Measurements from ENCODE around the gene SLIT3.

Gene SLIT3

GRCh38 chr5:168948746-168949145 is 352.2 kb downstream of the SLIT3 start:
- Histone ChIP-seq H3K4me2 (ENCODE audit: low read length) (no peak overlapping the region), H4K20me1 (ENCODE audit: control insufficient read depth, insufficient read depth, low read depth, low read length) (no peaks in the 10 kb centered on the region), H3K27ac (ENCODE audit: low read depth, low read length) (no peak overlapping the region), H3F3A (ENCODE audit: control insufficient read depth, insufficient read depth) (no peaks in the 10 kb centered on the region), H3K9me3 (ENCODE audit: control insufficient read depth, insufficient read depth, low read length) (no peaks in the 10 kb centered on the region), H3K4me3 (ENCODE audit: low read length) (no peak overlapping the region), H3K27me3 (ENCODE audit: control insufficient read depth, low read length) (0 out of 2 replicates have a peak, but pooled peaks cover 2% of the 10 kb centered on the region), H3K36me3 (ENCODE audit: control insufficient read depth, low read length) (no peaks in the 10 kb centered on the region), H3K9me2 (replicated peaks; ENCODE audit: control insufficient read depth, low read length) (no peaks in the 10 kb centered on the region), H3K79me2 (ENCODE audit: control insufficient read depth, low read length) (no peaks in the 10 kb centered on the region), H3K4me1 (ENCODE audit: control insufficient read depth, low read length) (no peaks in the 10 kb centered on the region)
- TF ChIP-seq EZH2phosphoT487 (IDR thresholded peaks at IDR 0.05; ENCODE audit: borderline replicate concordance, low read length) (no peak), CTCF (IDR thresholded peaks at IDR 0.05; ENCODE audit: low read depth, low read length, poor library complexity, severe bottlenecking) (no peak)

- H3K79me2 ChIP-seq (ENCODE audit: control insufficient read depth, low read length) = no peaks in the 10 kb centered on the region
- no peaks in the 10 kb centered on the region for H3K9me3 ChIP-seq (ENCODE audit: control insufficient read depth, insufficient read depth, low read length)
- H3K36me3 ChIP-seq (ENCODE audit: control insufficient read depth, low read length) = no peaks in the 10 kb centered on the region
- no peak overlapping the region for H3K27ac ChIP-seq (ENCODE audit: low read depth, low read length)
- no peaks in the 10 kb centered on the region for H3K4me1 ChIP-seq (ENCODE audit: control insufficient read depth, low read length)
- H3K9me2 ChIP-seq (replicated peaks; ENCODE audit: control insufficient read depth, low read length) = no peaks in the 10 kb centered on the region
- no peaks in the 10 kb centered on the region for H3F3A ChIP-seq (ENCODE audit: control insufficient read depth, insufficient read depth)
- H3K4me2 ChIP-seq (ENCODE audit: low read length) = no peak overlapping the region
- no peaks in the 10 kb centered on the region for H4K20me1 ChIP-seq (ENCODE audit: control insufficient read depth, insufficient read depth, low read depth, low read length)
- no peak overlapping the region for H3K4me3 ChIP-seq (ENCODE audit: low read length)
- 0 out of 2 replicates have a peak, but pooled peaks cover 2% of the 10 kb centered on the region for H3K27me3 ChIP-seq (ENCODE audit: control insufficient read depth, low read length)
- TF ChIP-seq CTCF (IDR thresholded peaks at IDR 0.05; ENCODE audit: low read depth, low read length, poor library complexity, severe bottlenecking) (peak; percentile 86), EZH2phosphoT487 (IDR thresholded peaks at IDR 0.05; ENCODE audit: borderline replicate concordance, low read length) (no peak)
These were observed 353.6 kb downstream of the SLIT3 start for GRCh38 chr5:168947212-168947868.

GRCh38 chr5:168946363-168946762 is 354.6 kb downstream of the SLIT3 start:
- no peak overlapping the region for H3K27ac ChIP-seq (ENCODE audit: low read depth, low read length)

More at GRCh38 chr5:168946363-168946762, 354.6 kb downstream of the SLIT3 start:
- Histone ChIP-seq H3F3A (ENCODE audit: control insufficient read depth, insufficient read depth) (no peaks in the 10 kb centered on the region), H4K20me1 (ENCODE audit: control insufficient read depth, insufficient read depth, low read depth, low read length) (no peaks in the 10 kb centered on the region), H3K36me3 (ENCODE audit: control insufficient read depth, low read length) (no peaks in the 10 kb centered on the region), H3K4me1 (ENCODE audit: control insufficient read depth, low read length) (peaks cover 2% of the 10 kb centered on the region; the same call in 1 of the 2 replicates), H3K4me3 (ENCODE audit: low read length) (no peak overlapping the region), H3K9me3 (ENCODE audit: control insufficient read depth, insufficient read depth, low read length) (no peaks in the 10 kb centered on the region; the same call in 1 of the 2 replicates), H3K79me2 (ENCODE audit: control insufficient read depth, low read length) (no peaks in the 10 kb centered on the region), H3K4me2 (ENCODE audit: low read length) (no peak overlapping the region), H3K9me2 (replicated peaks; ENCODE audit: control insufficient read depth, low read length) (no peaks in the 10 kb centered on the region), H3K27me3 (ENCODE audit: control insufficient read depth, low read length) (no peaks in the 10 kb centered on the region)
- TF ChIP-seq CTCF (IDR thresholded peaks at IDR 0.05; ENCODE audit: low read depth, low read length, poor library complexity, severe bottlenecking) (no peak), EZH2phosphoT487 (IDR thresholded peaks at IDR 0.05; ENCODE audit: borderline replicate concordance, low read length) (no peak)

Data from DOHH2 (cell line).